GM10847 (cell line): ENCODE measurements around the gene SEPTIN2.

Source experiments
- POLR2A ChIP-seq: IDR thresholded peaks from 2 replicates; pipeline ENCODE4 v1.6.1; 2011; ENCODE audit not compliant: insufficient read length; ENCODE audit errors: extremely low read depth

The SEPTIN2 gene

DNA sequence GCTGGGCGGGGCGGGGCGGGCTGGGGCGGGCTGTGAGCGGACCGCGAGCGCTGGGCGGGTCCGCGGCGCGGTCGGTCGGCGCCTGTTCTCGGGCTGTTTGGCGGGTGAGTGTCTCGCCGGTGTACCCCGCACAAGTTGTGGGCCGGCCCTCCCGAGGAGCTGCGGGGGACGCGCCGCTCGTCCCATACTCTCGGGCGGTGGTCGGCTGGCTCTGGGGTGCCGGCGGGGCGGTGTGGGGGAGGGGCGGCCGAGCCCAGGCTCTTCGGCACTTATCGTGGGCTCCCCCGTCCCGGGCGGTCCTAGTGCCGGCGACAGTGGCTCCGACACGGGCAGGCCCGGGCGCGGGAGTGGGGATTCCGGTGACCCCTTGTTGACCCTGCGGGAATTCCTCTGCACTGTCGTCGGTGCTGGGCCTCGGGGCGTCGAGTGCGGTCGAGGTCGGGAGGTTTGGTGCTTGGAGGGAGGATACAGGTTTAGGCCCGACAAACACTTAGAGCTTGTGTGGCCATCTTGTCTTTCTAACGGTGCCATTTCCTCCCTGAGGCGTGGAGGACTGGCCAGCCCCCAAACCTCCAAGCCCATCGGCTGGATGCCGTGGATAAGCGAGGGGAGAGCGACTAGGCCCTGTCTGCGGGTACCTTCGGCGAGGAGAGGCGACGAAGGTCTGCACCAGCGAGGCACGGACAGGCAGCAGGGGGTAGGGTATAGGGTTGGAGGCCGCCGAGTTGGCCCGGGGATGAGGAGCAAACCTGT lies at the start of gene SEPTIN2:
Gene SEPTIN2, plus strand, starts transcription at position 47 of the 753 bp plus-strand sequence. CDS start 8,308 bp downstream, outside the sequence.
- peak; percentile 79 for TF ChIP-seq POLR2A

DNA sequence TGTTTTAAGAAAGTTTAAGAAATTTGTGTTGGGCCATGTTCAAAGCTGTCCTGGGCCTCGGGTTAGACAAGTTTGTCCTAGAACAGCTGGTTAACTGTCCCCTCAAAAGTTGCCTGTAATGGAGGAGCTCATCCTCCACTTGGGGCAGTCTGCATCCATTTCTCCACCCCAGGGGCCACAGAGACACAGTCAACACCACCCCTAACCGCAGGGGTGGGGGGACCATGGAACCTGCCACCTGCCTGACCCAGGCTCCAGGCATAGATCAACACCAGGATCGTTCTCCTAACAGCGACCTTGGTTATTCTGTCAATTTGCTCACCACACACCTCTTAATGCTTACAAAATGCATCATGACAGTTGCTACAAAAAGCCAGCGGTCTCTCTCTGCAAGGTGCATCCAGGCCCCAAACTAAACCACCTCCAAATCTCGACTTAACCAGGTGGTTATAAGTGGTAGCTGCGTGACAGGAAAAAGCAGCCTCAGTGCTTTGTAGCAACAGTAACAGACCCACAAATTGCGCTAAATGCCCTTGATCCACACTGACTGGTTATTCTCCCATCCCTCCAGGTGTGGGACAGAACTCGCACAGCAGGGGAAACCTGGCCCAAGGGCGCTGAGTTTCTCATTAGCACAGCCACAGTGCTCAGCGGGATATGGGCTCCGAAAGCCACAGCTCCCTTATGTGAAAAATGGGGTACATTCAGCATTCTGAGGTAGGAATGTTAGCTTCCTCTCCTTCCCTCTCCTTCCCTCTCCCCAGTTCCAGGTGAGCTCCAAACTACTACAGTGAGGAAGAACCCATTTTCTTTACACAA lies 48.3 kb upstream of the SEPTIN2 start:
- TF ChIP-seq POLR2A: no peak

DNA sequence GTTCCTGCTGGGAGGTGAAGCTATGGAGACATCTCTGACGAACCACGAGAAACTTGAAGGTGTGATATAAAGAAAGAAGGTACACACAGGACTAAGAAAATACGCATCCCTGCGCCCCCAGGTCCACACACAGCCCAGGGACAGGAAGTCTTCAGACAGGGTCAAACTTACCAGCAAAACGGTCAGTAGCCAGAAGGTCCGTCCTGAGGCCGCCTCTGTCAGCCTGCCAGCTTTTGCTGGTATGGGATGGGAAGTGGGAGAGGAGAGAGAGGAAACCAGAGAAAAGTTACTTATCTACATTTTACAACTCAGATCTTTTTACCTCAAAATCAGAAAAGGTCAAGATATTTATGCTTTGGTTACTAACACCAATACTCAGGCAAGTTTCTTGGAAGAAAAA lies 47.4 kb upstream of the SEPTIN2 start:
- no peak for TF ChIP-seq POLR2A

DNA sequence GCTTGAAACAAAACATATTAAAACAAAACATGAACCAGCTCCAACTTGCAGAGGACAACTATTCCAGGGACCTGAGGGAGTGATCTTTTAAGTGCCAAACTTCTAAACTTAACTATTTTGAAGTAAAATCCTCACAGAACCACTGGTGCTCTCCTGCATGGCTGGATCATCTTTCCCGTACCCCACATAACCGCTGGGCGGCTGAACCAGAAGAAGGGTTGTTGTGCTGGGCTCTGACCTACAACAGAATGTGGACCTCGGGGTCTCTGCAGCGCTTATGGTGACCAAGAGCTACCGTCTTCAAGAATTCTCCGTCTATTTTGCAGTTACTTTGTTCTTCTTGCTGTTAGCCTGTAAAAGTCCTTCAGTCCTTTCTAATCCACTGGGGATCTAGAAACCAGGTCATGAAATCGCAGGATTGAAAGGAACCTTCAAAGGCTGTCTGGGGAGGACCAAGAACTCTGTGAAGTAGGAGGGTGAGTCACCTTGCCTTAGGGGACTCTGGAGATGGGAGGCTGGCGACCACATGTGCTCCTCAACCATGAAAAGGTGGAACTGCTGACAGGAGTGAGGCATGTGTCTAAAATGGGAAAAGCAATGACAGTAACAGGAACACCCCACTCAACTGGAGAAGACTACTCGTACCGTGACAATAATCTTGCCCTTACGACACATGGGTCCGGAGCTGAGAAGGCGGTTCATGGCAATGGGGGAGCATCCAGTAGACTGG lies 46.8 kb upstream of the SEPTIN2 start:
- no peak for TF ChIP-seq POLR2A

DNA sequence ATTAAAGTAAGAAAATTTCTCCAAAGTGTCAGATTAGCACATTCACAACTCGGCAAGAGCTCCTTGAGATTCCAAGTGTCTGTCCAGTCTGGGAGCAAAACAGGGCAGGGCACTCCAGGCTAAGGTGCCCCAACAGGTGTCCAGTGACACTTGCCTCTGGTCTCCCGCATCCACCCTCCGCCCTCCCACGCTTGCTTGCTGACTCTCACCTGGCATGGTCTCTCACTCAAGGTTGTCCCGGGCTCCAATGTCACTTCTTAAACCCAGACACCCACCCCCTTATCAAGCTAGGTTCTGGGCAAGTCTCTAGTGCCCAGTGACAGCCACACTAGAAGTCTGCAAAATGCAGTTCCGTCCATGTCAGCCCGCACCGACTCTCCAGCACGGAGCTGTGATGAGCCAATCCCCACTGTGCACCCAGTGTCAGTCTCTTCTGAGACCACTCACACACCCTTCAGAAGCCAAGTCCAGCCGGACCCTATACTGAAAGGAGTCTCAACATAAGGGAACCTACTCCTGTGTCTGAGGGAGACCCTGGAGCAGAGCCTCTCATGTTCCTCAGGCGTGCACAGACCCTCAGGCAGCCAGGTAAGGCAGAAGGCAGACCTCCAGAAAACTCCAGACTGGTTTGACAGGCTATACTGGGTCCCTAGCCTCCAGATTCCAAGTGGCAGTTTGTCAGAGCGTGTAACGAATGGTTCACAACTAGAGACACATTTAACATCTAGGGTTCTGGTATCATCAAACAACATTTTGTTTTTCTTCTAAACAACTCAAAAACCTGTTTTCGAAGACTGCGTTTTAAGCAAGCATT lies 45.8 kb upstream of the SEPTIN2 start:
- TF ChIP-seq POLR2A: no peak

DNA sequence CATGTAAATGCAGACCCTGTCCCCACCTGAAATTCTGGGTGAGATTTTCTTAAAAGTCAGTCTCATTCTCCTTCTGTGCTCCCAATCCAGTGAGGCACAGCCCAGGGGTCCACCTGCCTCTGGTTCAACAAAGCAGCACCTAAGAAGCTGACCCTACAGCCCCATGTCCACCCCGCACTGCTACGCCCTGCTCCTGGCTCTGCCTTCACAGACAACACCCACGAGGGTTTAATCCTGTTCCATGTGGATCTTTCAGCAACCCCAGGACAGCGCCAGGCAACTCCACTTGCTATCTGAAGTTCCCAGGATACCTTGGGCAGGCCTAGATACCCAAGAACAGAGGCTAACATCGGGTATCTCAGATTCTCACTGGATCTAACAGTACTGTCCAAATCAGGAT lies 45.2 kb upstream of the SEPTIN2 start:
- TF ChIP-seq POLR2A: no peak

DNA sequence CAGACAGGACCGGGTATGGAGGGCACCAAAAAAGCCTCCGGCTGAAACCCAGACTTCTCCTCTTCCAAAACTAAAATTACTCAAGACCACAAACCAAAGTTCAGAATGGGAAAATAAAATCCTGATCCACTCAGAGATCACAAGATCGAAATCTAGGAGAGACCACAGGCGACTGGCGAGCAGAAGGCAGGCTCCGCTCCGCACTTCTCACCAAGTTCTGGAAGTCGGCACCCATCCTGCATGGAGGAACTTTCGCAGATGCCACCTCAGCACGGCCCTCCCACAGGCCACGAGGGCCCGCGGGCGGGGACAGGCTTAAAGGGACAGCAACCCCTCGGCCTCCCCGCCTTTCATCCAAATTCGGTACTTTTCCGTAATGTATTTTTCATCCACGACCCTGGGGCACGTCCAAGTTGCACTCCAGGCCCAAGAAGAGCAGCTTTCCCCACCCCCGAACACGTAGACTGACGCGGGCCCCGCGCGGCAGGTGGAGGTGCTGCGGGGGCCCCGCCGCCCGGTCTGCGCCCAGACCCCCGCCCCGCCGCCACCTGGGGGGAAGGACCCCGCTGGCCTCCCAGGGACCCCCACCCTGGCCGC lies 43.9 kb upstream of the SEPTIN2 start:
- no peak for TF ChIP-seq POLR2A

DNA sequence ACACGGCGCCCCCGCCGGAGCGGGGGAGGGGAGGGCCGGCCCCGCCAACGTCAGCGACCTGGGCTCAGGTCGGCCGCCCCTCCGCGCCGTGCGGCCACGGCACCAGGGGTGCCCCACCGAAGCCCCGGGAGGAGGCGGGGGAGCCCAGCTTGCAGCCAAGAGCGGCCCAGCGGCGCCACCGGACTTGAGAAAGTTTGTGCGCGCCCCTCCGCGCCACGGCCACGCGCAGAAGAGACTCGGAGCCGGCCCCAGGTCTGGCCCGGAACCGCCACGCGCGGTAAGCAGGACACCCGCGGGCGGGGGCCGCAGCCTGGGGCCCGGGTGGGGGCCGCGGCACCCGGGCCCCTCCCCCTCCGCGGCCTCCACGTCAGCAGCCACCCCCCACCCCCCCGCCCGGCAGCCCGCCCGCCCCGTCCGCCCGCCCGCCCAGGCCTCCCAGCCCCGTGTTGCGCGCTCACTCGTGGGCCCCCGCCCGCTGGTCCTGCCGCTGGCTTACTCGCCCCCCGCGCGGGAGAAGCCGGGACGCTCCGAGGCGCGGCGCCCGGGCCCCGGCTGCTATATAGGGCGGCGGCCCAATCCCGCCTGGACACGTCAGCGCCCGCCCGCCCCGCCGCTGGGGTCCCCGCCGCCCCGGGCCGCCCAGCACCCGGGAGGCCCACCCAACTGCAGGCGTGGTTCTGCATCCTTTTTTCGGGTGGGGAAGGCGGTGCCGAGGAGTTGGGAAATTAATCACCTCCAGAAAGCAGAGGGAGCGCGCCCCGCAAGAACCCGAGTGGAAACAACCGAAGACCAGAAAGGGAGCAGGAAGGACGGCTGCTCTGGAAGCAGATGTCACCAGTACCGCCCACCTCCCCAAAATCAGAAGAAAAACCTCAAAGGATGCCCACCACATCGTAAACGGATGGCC lies 43.2 kb upstream of the SEPTIN2 start:
- TF ChIP-seq POLR2A: peak; percentile 65

DNA sequence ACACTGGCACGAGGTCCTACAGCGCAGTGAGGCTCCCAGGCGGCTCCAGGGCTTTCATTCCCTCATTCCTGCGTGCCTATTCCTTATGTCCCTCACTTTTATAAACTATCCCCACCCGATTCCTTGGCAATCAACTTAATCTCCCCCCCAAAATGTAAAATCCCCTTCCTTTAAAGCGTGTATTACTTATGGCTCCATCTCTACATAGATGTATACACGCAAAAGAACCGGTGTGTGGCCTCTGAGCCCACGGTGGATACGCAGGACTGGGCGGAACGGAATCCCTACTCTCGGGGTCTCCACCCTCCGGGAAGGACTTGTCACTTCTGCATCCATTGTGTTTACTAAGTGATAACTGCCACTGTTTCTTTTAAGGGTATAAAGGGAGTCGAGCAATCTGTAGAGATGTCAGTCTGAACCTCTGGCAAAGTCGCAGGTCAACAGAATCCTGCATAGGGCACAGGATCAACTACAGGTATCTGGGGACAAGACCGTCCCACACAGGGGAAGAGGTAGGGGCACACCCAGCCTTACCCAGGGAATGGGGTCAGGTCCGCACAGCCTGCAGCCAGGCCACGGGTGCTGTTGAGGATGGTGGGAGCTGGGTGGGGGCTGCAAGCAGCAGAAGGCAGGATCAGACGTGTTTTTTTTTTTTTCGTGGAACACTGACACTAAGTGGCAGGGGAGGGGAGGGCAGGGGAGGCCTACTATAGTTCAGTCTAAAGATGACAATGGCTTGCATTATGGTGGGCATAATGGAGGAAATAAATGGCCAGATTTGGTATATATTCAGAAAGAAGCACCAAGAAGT lies 42.3 kb upstream of the SEPTIN2 start:
- no peak for TF ChIP-seq POLR2A

DNA sequence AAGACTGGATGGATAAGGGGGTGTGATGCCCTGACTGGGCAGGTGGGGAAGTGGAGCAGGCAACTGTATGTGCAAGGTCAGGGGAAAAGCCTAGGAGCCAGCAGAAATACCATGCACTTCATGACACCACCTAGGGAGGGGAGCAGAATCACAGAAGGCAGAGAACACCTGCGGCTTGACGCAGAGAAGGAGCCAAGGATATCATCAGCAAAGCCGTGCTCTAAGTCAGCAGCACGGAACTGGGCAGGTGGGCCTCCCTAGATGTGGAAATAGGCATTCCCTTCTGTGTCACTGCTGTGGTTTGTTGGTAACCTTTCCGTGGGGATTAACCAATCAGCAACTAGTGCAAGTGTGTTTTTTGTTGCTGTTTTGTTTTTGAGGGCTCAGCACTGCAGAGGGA lies 41.6 kb upstream of the SEPTIN2 start:
- TF ChIP-seq POLR2A: no peak

DNA sequence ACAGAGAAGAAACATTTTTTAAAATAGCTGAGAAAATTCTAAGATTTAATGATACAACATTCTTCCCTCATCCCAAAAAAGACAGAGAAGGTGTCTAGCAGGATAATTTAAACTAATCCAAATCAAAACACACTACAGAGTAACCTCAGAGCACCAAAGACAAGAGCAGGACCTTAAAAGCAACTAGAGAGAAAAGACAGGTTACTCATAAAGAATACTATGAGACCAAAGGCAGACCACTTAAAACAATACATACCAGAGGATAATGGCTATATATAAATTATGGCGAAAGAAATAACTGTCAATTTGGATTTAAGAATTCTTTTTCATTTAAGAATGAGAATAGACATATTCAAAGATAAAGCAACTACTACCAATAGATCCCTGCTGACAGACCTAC lies 40.2 kb upstream of the SEPTIN2 start:
- TF ChIP-seq POLR2A: no peak

DNA sequence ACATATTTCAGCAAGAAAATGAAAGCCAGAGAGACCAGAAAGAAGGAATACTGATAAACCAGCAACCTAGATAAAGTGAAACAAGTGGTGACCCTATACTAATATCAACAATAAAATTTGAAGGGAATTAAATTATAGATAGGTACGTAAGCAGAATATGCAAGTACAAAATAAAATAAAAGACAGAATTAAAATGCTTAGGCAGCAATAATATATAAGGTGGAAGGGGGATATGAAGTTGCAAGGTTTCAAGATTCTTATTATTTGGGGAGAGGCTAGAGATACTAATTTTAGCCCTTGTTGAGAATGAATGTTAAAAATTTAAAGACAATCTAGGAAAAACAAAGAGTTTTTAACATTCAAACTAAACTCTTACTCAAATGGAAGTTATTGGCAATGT lies 39.8 kb upstream of the SEPTIN2 start:
- TF ChIP-seq POLR2A: no peak

DNA sequence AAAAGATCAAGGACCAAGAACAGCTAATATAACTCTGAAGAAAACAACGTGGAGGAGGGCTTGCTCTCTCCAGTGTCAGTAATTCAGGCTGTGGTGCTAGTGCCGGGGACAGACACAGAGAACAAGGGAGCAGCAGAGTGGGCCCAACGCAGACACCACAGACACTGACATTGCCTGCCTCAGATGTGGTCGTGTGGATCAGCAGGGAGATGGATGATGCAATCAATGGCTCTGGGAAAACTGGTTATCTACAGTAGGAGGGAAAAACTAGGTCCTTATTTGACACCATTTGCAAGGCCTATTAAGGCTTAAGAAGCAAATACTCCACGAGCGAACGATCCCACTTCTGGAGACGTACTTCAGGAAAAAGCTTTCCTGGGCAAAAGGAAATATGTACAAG lies 36.3 kb upstream of the SEPTIN2 start:
- TF ChIP-seq POLR2A: no peak

DNA sequence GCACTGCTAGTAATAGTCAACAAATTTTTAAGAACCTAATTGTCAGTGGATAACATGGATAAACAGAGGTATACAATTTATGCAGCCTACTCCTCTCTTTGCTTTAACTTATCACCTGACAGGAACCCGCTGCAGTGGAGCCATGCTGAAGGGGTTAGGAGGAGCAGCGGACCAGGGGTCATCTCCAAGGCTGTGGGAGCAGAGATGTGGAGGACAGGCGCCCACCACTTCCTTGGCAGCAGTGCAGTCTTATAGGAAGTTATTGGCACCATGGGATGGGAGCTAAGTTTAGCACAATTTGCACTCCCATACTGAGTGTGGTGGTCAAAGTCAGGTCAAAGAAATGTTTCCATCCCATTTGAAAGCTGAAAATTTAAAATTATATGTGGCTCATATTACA lies 35.9 kb upstream of the SEPTIN2 start:
- no peak for TF ChIP-seq POLR2A
